CD14-positive monocyte (primary cell): ENCODE measurements around the gene MBNL3. TPM values are rescaled to one million over a fixed set of nuclear protein-coding genes. Genes with fewer than 3 reads are reported as not detected.

Source experiments
- DNase-seq, 3 donors: peaks; one replicate each; pipeline ENCODE4 v3.0.0-alpha.2; 2011 to 2022
- H2AFZ ChIP-seq: 2 replicates; pipeline ENCODE4 v1.6.0; 2012; ENCODE audit warnings: mild to moderate bottlenecking, low read depth, low read length, inconsistent platforms; ENCODE audit not compliant: insufficient read depth, poor library complexity, severe bottlenecking
- H3K27ac ChIP-seq, 2 donors: 1 replicate in 1 of 2; 2 replicates in 1 of 2; pipeline ENCODE4 v1.5.1; 2012 to 2013; ENCODE audit warnings: low read length in 2 of 2, control low read depth in 1 of 2, inconsistent platforms in 1 of 2, low read depth in 1 of 2, mild to moderate bottlenecking in 1 of 2
- H3K27me3 ChIP-seq, 2 donors: one replicate each; pipeline versions ENCODE4 v1.6.0 to v1.6.1; 2011 to 2013; ENCODE audit warnings: low read length in 2 of 2; ENCODE audit not compliant: control insufficient read depth in 2 of 2, insufficient read depth in 2 of 2
- H3K36me3 ChIP-seq, 2 donors: replicated peaks in 1 of 2; 1 replicate in 1 of 2; 2 replicates in 1 of 2; pipeline versions ENCODE4 v1.5.1 to v1.6.1; 2012 to 2013; ENCODE audit warnings: low read length in 2 of 2, control low read depth in 1 of 2, inconsistent platforms in 1 of 2, mild to moderate bottlenecking in 1 of 2; ENCODE audit not compliant: insufficient read depth in 2 of 2, control insufficient read depth in 1 of 2
- H3K4me1 ChIP-seq, 2 donors: 1 replicate in 1 of 2; 2 replicates in 1 of 2; pipeline versions ENCODE4 v1.5.1 to v1.6.1; 2012 to 2013; ENCODE audit warnings: low read length in 2 of 2, control low read depth in 1 of 2, inconsistent platforms in 1 of 2, mild to moderate bottlenecking in 1 of 2, moderate library complexity in 1 of 2; ENCODE audit not compliant: insufficient read depth in 2 of 2, control insufficient read depth in 1 of 2
- H3K4me2 ChIP-seq: replicated peaks from 2 replicates; pipeline ENCODE3; 2012; ENCODE audit warnings: low read length, moderate library complexity, mild to moderate bottlenecking; ENCODE audit not compliant: poor library complexity, severe bottlenecking; ENCODE audit errors: extremely low read depth
- H3K4me3 ChIP-seq, 3 experiments: fragments of 200-600 bp in 1 of 3; sonication (generic) in 1 of 3; replicated peaks in 1 of 3; 1 replicate in 2 of 3; 2 replicates in 1 of 3; pipeline ENCODE4 v1.5.1; 2011 to 2013; ENCODE audit warnings: low read length in 3 of 3, mild to moderate bottlenecking in 3 of 3, control low read depth in 2 of 3, low read depth in 2 of 3, inconsistent platforms in 1 of 3, moderate library complexity in 1 of 3
- H3K79me2 ChIP-seq: 2 replicates; pipeline ENCODE4 v1.6.0; 2012; ENCODE audit warnings: mild to moderate bottlenecking, control low read depth, inconsistent platforms, low read length, moderate library complexity; ENCODE audit not compliant: insufficient read depth
- H3K9ac ChIP-seq: 2 replicates; pipeline ENCODE4 v1.6.0; 2017; ENCODE audit warnings: low read length, mild to moderate bottlenecking; ENCODE audit not compliant: insufficient read depth, poor library complexity, severe bottlenecking
- H3K9me3 ChIP-seq, 2 donors: replicated peaks in 1 of 2; 1 replicate in 1 of 2; 2 replicates in 1 of 2; pipeline versions ENCODE4 v1.5.1 to v1.6.1; 2012 to 2013; ENCODE audit warnings: low read length in 2 of 2, control low read depth in 1 of 2; ENCODE audit not compliant: control insufficient read depth in 1 of 2, insufficient read depth in 1 of 2
- H4K20me1 ChIP-seq: 2 replicates; pipeline ENCODE4 v1.6.0; 2012; ENCODE audit warnings: mild to moderate bottlenecking, low read length, control low read depth, moderate library complexity; ENCODE audit not compliant: insufficient read depth
- H3K27ac Mint-ChIP-seq, 7 donors: one replicate each; pipeline ENCODE4 v1.8.0; 2020; ENCODE audit warnings: mild to moderate bottlenecking in 7 of 7, mixed read lengths in 7 of 7, moderate library complexity in 6 of 7, inconsistent platforms in 2 of 7
- H3K27me3 Mint-ChIP-seq, 3 donors: one replicate each; pipeline ENCODE4 v1.8.0; 2021 to 2022; ENCODE audit warnings: low read depth in 3 of 3, mild to moderate bottlenecking in 3 of 3, mixed read lengths in 3 of 3, moderate library complexity in 3 of 3, inconsistent platforms in 1 of 3
- H3K36me3 Mint-ChIP-seq, 2 donors: one replicate each; pipeline ENCODE4 v1.8.0; 2020; ENCODE audit warnings: mixed read lengths in 2 of 2, inconsistent platforms in 1 of 2, mild to moderate bottlenecking in 1 of 2
- H3K4me1 Mint-ChIP-seq: one replicate; pipeline ENCODE4 v1.8.0; 2020; ENCODE audit warnings: mild to moderate bottlenecking, mixed read lengths
- H3K4me3 Mint-ChIP-seq, 2 donors: one replicate each; pipeline ENCODE4 v1.8.0; 2020; ENCODE audit warnings: mild to moderate bottlenecking in 2 of 2, mixed read lengths in 2 of 2, moderate library complexity in 1 of 2
- H3K9me3 Mint-ChIP-seq, 7 donors: one replicate each; pipeline ENCODE4 v1.8.0; 2020 to 2022; ENCODE audit warnings: mixed read lengths in 7 of 7, mild to moderate bottlenecking in 6 of 7, moderate library complexity in 6 of 7, inconsistent platforms in 2 of 7
- WGBS: methylation state at CpG from one replicate; pipeline ENCODE4 v1.1.5; 2013; ENCODE audit warnings: missing lambda C conversion rate; ENCODE audit not compliant: insufficient coverage; 5-methylcytosine and 5-hydroxymethylcytosine counted together
- intact Hi-C, 2 donors: fragments of 100-400 bp; cut with micrococcal nuclease; formaldehyde crosslinking; loops; one replicate each; pipeline versions ENCODE4 v1.15.0 to v1.15.1; 2023
- polyA plus RNA-seq, 3 donors: library from polyadenylated mRNA; depleted of rRNA in 1 of 3; unstranded in 2 of 3; stranded (reverse) in 1 of 3; fragments of 300-500 nt in 2 of 3; fragments of >200 nt in 1 of 3; fragmentation: Illumina TruSeq in 2 of 3; gene quantifications; 1 replicate in 2 of 3; 2 replicates in 1 of 3; pipeline ENCODE4 v1.2.3, GENCODE V29; 2012 to 2021
- TF ChIP-seq, protein P1 (sequence below): fragments of 200-600 bp; IDR thresholded peaks from one replicate; pipeline ENCODE4 v1.8.0; 2022; ENCODE audit warnings: antibody characterized with exemption, mild to moderate bottlenecking

MBNL3 gene
- polyA plus RNA-seq, 3 donors, result 7.4 to 32.8 (median 22.4) TPM

DNA sequence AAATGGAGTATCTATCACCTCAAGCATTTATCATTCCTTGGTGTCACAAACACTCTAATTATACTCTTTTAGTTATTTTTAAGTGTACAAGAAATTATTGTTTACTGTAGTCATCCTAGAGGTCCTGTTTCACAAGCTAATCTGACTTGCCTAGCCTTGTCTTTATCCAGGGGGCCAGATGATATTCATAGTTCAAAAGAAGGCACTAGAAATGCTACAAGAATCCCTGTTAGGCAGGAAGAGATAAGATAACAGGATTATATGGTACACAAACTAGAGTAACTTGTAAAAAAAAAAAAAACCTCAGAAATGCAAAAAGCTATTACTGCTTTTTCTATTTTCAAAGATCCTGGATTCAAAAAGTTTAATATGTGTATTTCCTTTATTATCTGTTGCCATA lies 95.8 kb downstream of the MBNL3 start:
- Histone ChIP-seq H4K20me1 (no peaks in the 10 kb centered on the region), H3K36me3 (peaks cover 7 to 9% of the 10 kb centered on the region in 2 donors), H3K4me1 (no peaks in the 10 kb centered on the region), H3K79me2 (no peaks in the 10 kb centered on the region), H3K9ac (no peak overlapping the region), H3K27me3 (peaks cover 0 to 4% of the 10 kb centered on the region in 2 donors), H3K4me3 (no peak overlapping the region), H3K4me2 (no peak overlapping the region), H2AFZ (no peak overlapping the region), H3K9me3 (no peaks in the 10 kb centered on the region), H3K27ac (no peak overlapping the region)
- peaks cover 0 to 4% of the 10 kb centered on the region in 2 donors for H3K36me3 Mint-ChIP-seq
- H3K4me1 Mint-ChIP-seq, result no peaks in the 10 kb centered on the region
- TF ChIP-seq, protein P1, sequence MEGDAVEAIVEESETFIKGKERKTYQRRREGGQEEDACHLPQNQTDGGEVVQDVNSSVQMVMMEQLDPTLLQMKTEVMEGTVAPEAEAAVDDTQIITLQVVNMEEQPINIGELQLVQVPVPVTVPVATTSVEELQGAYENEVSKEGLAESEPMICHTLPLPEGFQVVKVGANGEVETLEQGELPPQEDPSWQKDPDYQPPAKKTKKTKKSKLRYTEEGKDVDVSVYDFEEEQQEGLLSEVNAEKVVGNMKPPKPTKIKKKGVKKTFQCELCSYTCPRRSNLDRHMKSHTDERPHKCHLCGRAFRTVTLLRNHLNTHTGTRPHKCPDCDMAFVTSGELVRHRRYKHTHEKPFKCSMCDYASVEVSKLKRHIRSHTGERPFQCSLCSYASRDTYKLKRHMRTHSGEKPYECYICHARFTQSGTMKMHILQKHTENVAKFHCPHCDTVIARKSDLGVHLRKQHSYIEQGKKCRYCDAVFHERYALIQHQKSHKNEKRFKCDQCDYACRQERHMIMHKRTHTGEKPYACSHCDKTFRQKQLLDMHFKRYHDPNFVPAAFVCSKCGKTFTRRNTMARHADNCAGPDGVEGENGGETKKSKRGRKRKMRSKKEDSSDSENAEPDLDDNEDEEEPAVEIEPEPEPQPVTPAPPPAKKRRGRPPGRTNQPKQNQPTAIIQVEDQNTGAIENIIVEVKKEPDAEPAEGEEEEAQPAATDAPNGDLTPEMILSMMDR, result no peak
- no peak overlapping the region for H3K4me3 Mint-ChIP-seq
- intact Hi-C loops, result no loop called here
- H3K9me3 Mint-ChIP-seq, result no peaks in the 10 kb centered on the region
- peaks cover 0 to 9% (median 0%) of the 10 kb centered on the region in 3 donors for H3K27me3 Mint-ChIP-seq
- DNase-seq, result no peak
- no peak overlapping the region for H3K27ac Mint-ChIP-seq

DNA sequence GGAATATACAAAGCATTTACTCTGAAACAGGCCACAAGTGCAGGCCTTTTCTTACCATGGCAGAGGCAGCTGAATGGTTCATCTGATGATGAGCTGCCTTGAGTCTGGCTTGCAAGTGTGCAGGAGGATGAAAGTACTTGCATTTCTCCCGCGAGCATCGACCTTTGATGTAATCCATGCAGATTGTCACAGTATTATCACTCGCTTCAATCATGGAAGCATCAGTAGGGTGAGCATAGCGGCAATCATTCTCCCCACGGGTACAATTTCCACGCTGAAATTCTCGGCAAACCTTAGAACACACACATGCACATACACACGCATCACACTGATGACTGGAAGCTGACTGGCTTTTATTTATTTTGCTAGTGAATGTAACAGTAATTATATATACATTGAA lies 98.0 kb downstream of the MBNL3 start:
- no peak overlapping the region for H3K9ac ChIP-seq
- Mint-ChIP-seq H3K27me3 (peaks cover 0 to 10% (median 2%) of the 10 kb centered on the region in 3 donors), H3K27ac (no peak overlapping the region), H3K36me3 (peaks cover 6 to 8% of the 10 kb centered on the region in 2 donors), H3K4me3 (no peak overlapping the region), H3K4me1 (no peaks in the 10 kb centered on the region), H3K9me3 (no peaks in the 10 kb centered on the region)
- no peaks in the 10 kb centered on the region for H3K79me2 ChIP-seq
- H3K4me3 ChIP-seq, result no peak overlapping the region
- no CpG with 5 or more reads among the region's 9 CpGs for WGBS
- H3K36me3 ChIP-seq, result peaks cover 7 to 9% of the 10 kb centered on the region in 2 donors
- no peak overlapping the region for H2AFZ ChIP-seq
- H3K4me2 ChIP-seq, result no peak overlapping the region
- H3K9me3 ChIP-seq, result no peaks in the 10 kb centered on the region
- no peaks in the 10 kb centered on the region for H4K20me1 ChIP-seq
- H3K27ac ChIP-seq, result no peak overlapping the region
- DNase-seq, result no peak
- intact Hi-C loops, result no loop called here
- H3K4me1 ChIP-seq, result no peaks in the 10 kb centered on the region
- H3K27me3 ChIP-seq, result peaks cover 0 to 4% of the 10 kb centered on the region in 2 donors
- TF ChIP-seq, protein P1, result no peak
